Fibroblast of the conjunctiva (primary cell): ENCODE data around the gene HNMT.
"Not testable (repeated sequence)": the region's sequence is repeated elsewhere in the genome, so short reads cannot be mapped to it uniquely, and the experiment has no call there.

Experiments
- DNase-seq: peaks from one replicate; pipeline ENCODE4 v3.0.0-alpha.2; 2010; ENCODE audit warnings: low read depth

The HNMT gene

DNA sequence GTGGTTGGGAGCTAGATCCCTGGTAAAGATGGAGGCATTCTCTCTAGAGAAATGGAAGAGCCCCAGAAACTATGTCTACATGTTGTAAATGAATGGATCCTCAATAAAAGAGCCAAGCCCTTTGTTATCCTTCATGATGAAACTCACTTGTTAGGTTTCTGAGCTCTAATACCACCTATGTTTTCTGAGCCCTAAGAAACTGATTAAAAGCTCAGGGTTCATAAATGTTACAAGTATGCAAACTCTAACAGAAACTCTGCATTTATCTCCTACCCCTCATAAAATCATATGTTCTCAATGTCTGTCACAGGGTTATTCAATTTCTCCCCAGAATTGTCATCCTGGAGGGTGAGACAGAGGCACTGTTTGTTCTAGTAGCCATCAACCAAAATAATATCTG is 18.0 kb upstream of the HNMT start:
- no peak for DNase-seq

DNA sequence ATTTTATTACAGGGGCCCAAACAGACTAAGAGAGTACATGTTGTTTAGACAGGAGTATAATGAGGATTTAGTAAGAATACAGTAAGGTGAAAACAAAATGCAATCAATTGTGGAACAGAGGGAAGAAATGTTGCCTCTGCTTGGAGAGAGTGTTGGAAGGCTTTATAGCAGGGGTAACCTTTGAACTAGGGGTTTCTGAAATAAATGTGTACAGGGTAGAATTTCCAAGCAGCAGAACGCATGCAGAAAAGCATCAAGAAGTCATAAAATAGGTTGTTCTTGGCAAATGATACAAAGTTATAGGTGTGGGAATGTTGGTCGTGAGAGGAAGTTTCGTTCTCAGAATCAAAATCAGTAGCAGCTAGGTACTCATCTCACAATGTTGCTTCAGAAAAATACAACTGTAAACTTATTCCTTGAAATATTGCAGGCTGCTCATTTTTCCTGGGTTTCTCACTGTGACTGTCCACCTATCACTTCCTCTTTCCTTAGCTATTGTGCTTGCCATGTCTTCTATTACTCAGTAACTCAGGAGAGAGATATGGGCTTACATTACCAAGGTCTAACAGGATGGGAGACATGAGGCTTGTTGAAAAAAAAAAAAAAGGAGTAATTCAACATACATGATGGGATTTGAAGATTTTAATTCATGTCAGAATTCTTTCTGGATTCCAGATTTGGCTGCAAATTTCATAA is 17.1 kb upstream of the HNMT start:
- no peak for DNase-seq

GRCh38 chr2:137947728-137948336 is 16.4 kb upstream of the HNMT start:
- peak; percentile 70 for DNase-seq

DNA sequence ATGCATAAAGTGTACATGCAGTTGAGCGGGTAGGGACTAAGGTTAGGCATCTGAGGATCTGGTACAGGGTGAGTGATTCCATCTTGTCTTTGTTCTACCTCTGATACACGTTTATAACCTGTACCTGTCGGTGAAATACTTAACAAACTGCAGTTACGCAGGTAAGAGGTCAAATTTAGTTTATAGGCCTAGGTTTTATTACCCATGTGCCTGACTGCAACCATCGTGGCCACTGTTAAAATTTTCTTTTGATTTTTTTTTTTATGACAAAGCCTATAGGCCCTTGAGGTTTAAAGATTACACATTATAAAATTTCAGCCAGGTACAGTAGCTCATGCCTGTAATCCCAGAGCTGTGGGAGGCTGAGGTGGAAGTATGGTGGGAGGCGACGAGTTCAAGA is 15.4 kb upstream of the HNMT start:
- no peak for DNase-seq

- DNase-seq: no peak
Measured at GRCh38 chr2:137950238-137950637, 14.0 kb upstream of the HNMT start.

DNA sequence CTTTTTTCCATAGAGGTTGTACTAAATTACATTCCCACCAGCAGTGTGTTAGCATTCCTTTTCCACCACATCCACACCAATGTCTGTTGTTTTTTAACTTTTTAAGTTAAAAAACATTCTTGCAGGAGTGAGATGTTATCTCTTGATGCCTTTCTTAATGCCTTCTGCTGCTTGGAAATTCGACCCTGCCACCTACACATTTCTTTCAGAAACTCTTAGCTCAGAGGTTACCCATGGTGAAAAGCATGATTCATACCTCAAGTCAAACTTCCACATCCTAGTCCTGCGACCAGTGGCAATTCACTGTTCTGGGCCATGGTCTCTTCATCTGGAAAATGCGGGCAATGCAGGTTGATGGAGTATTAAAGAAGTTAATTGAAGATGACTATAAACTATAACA is 12.7 kb upstream of the HNMT start:
- DNase-seq: no peak

GRCh38 chr2:137952586-137953129 is 11.6 kb upstream of the HNMT start:
- DNase-seq: no peak

DNA sequence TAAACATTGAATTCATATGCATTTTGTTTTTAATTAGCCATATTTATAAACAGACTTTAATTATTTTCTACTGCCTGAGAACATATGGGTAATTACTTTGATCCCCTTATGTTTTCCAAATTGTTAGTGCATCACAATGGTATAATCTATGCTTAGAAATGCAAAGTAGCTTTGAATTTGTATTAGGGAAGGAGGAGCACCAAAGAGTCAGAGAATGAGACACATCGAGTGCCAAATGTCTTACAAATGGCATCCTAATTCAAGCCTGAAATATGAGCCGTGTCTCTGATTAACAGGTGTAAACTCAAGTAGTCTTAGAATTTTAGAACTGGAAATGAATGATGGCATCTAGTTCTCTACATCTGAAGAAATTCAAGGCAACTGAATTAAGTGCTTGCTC is 8.7 kb upstream of the HNMT start:
- DNase-seq: no peak

- DNase-seq: peak; percentile 82
Measured at GRCh38 chr2:137957033-137957432, 7.2 kb upstream of the HNMT start.

GRCh38 chr2:137959166-137959565 is 5.1 kb upstream of the HNMT start:
- DNase-seq: no peak

- DNase-seq: no peak
Measured at GRCh38 chr2:137960223-137960622, 4.0 kb upstream of the HNMT start.

GRCh38 chr2:137961602-137962001 is 2.7 kb upstream of the HNMT start:
- no peak for DNase-seq

DNA sequence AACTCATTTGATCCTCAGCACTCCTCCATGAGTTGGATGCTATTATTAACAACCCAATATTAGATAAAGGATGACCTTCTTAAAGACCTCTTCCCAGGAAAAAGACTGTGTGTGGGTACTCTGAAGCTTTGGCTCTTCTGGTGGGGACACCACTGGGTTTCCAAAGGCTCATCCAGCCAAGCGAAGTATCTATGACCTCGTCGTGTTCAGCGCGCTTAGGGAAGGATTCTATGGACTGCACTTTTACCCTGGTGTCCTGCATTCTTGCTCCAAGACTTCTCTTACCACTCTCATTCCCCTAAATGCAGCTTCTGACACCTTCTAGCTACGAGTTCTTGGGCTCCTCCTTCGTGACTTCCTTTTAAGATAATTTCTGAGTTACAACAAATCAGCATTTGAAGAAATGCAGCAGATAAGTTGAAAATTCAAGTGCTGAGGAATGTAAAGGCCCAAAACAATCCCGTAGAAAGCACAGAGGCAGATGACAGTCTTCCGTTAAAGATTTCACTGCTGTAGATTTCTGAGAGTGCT is 673 bp upstream of the HNMT start:
- no peak for DNase-seq

DNA sequence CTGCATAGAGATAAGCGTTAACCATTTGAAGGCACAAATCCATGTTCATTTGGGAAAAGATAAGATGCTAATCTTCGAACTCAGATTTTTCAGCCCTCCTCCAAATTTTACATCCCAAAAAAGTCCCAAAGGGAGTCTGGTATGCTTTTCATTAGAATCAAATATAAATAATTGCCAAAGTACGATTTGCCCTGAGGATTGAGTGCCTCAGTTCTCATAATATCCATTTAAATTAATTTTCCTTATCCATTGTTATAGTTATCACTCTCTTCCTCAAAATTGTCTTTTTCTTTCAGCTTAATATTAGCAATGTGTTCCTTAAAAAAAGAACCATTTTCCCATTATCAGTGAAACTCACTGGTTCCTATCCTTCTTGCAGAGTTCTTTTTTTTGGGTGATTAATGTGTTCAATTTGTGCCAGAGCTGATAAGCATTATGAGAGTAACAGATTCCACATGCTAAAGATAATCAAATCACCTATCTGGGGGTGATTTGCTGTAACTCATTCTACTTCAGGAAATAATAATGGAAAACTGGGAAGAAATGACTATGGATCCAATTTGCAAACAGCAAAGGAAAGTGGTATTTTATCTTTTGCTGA is 686 bp downstream of the HNMT start:
- no peak for DNase-seq

DNA sequence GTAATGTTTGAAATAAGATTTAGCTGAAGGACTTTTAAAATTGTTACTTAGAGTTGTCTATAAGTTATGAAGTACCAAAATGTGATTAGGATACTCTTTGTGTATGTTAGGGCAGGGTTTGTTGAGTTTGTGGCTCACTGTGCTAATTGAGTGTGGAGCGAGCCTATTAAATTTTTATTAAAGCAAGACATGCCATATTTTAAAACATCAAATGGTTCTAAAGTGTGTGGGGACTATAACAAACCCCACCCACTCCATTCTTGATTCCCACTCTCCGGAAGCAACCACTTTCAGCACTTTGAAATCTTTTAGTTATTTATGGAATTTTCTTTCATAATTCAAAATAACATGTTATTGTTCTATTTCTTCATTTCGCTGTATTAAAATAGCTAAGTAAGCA is 1.8 kb downstream of the HNMT start:
- no peak for DNase-seq

GRCh38 chr2:137967042-137967441 is 2.8 kb downstream of the HNMT start:
- no peak for DNase-seq

DNA sequence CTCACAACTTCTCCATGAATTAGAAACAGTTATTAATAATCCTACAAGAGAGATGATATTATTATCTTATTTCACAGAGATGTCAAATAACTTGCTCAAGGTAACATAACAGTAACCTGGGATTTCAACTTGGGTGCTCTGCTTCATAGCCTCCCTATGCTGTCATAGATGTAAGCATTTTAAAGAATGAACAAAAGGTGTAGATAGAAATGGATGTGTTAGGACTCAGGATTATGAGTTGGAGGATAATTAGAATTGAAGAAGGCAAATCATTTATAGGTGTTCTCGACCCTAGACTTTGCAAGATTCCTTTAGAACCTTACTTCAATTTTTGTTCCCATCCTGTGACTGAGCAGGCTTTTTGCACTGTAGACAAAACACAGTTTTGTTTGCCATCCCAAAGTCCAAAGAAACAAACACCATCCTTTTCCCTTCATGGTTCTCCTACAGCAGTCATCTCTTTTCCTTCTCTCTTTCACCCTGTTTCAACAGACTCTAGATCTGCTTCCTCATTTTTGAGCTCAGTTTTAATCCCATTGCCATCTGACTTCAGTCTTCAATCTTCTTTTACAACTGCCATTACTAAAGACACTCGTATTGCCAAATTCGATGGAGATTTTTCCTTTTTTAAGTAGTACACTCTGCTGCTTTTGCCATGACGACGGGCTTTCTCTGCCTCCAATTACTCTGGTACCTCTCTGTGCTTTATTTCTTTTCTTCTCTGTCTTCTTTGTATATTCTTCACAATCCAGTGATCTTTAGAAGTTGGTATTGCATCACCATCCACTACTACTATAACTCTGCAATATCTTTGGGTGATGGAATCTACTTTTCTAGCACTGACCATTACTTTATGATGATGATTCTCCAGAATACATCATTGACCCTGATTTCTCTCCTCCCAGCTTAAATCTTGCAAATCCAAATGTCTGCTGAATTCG is 4.5 kb downstream of the HNMT start:
- DNase-seq: no peak

GRCh38 chr2:137969418-137969765 is 5.1 kb downstream of the HNMT start:
- DNase-seq: peak; percentile 85

- no peak for DNase-seq
Measured at GRCh38 chr2:137969876-137970275, 5.6 kb downstream of the HNMT start.

DNA sequence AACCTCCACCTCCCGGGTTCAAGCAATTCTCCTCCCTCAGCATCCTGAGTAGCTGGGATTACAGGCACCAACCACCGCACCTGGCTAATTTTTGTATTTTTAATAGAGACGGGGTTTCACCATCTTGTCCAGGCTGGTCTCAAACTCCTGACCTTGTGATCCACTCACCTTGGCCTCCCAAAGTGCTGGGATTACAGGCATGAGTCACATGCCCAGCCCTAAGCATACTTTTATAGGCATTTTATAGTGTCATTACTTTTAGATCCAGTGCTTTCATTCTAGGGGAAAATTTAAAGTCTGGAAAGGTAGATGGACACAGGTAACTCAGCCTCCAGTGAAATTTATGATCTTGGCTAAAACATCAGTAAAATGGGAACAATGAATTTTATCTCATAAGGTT is 7.0 kb downstream of the HNMT start:
- DNase-seq: not testable (repeated sequence)

GRCh38 chr2:137973280-137973679 is 9.0 kb downstream of the HNMT start:
- DNase-seq: no peak
